HepG2 (cell line): Measurements from ENCODE around the gene MTCH2. TPM values are rescaled to one million over a fixed set of nuclear protein-coding genes. Genes with fewer than 3 reads are reported as not detected.

Source experiments
- CREB1 ChIP-seq, 2 experiments: fragments of 450-650 bp in 1 of 2; IDR thresholded peaks; 2 replicates each; pipeline ENCODE4 v1.6.1; 2016 to 2017; ENCODE audit warnings: control low read depth in 1 of 2, mild to moderate bottlenecking in 1 of 2, missing compliant biosample characterization in 1 of 2, missing genetic modification characterization in 1 of 2
- IRF2 ChIP-seq: IDR thresholded peaks from 2 replicates; pipeline ENCODE4 v1.6.1; 2018; ENCODE audit warnings: missing genetic modification reagents, missing compliant biosample characterization
- KDM5B ChIP-seq: sonication (generic); formaldehyde crosslinking; IDR thresholded peaks from 2 replicates; pipeline ENCODE4 v1.4.0; 2020; ENCODE audit warnings: missing genetic modification reagents, mild to moderate bottlenecking, borderline replicate concordance
- KDM6A ChIP-seq: IDR thresholded peaks from 2 replicates; pipeline ENCODE4 v1.6.1; 2016; ENCODE audit warnings: low read depth
- LCORL ChIP-seq, 2 experiments: fragments of 450-650 bp in 1 of 2; sonication (generic) in 1 of 2; formaldehyde crosslinking in 1 of 2; IDR thresholded peaks; 2 replicates each; pipeline versions ENCODE4 v1.5.0 to v1.6.1; 2017 to 2020; ENCODE audit warnings: antibody characterized with exemption in 1 of 2, missing genetic modification reagents in 1 of 2
- RAD21 ChIP-seq: fragments of 450-650 bp; formaldehyde crosslinking; IDR thresholded peaks from 2 replicates; pipeline ENCODE4 v1.5.0; 2020; ENCODE audit warnings: mild to moderate bottlenecking
- SAP130 ChIP-seq: IDR thresholded peaks from 2 replicates; pipeline ENCODE4 v1.6.1; 2016; ENCODE audit warnings: low read depth
- ZEB1 ChIP-seq: IDR thresholded peaks from 2 replicates; pipeline ENCODE4 v1.6.1; 2012; ENCODE audit warnings: mild to moderate bottlenecking, low read depth, inconsistent platforms; ENCODE audit not compliant: insufficient replicate concordance
- ZNF562 ChIP-seq: sonication (generic); formaldehyde crosslinking; IDR thresholded peaks from 2 replicates; pipeline ENCODE4 v1.8.0; 2022; ENCODE audit warnings: missing genetic modification reagents, borderline replicate concordance
- ZNF766 ChIP-seq: sonication (generic); formaldehyde crosslinking; IDR thresholded peaks from 2 replicates; pipeline ENCODE4 v1.5.0; 2020; ENCODE audit warnings: missing genetic modification reagents, borderline replicate concordance
- polyA plus RNA-seq, 8 experiments: library from polyadenylated mRNA; depleted of rRNA in 3 of 8; stranded (reverse) in 7 of 8; unstranded in 1 of 8; fragments of >200 nt; fragmentation: Illumina TruSeq in 4 of 8; extraction: Trizol in 4 of 8; gene quantifications; 2 replicates each; pipeline versions ENCODE4 v1.2.1 to v1.2.3, GENCODE V29; 2011 to 2016; ENCODE audit warnings: low read depth in 4 of 8, missing spikeins in 1 of 8, mixed read lengths in 1 of 8; ENCODE audit not compliant: insufficient read depth in 1 of 8
- total RNA-seq, 5 experiments: library from RNA; depleted of rRNA; stranded (reverse); fragments of >200 nt; fragmentation: Illumina TruSeq; extraction: Trizol; gene quantifications; 2 replicates each; pipeline ENCODE4 v1.2.3, GENCODE V29; 2016; ENCODE audit warnings: low read depth in 1 of 5
- TF ChIP-seq, protein P1 (sequence below): sonication (generic); formaldehyde crosslinking; IDR thresholded peaks from 2 replicates; pipeline ENCODE4 v1.8.1; 2023; ENCODE audit warnings: mild to moderate bottlenecking, missing genetic modification reagents, borderline replicate concordance
- TF ChIP-seq, protein P2 (sequence below): sonication (generic); formaldehyde crosslinking; IDR thresholded peaks from 2 replicates; pipeline ENCODE4 v1.8.1; 2022; ENCODE audit warnings: low read depth, mild to moderate bottlenecking, missing genetic modification reagents
- TF ChIP-seq, protein P3 (sequence below): sonication (generic); formaldehyde crosslinking; IDR thresholded peaks from 2 replicates; pipeline ENCODE4 v1.4.0; 2020; ENCODE audit warnings: missing genetic modification reagents
- TF ChIP-seq, protein P4 (sequence below): sonication (generic); formaldehyde crosslinking; IDR thresholded peaks from 2 replicates; pipeline ENCODE4 v1.4.0; 2020; ENCODE audit warnings: missing genetic modification reagents; ENCODE audit errors: not compliant biosample characterization
- TF ChIP-seq, protein P5 (sequence below): sonication (generic); formaldehyde crosslinking; IDR thresholded peaks from 2 replicates; pipeline ENCODE4 v1.8.0; 2022; ENCODE audit warnings: low read depth, missing genetic modification reagents
- TF ChIP-seq, protein P6 (sequence below): sonication (generic); formaldehyde crosslinking; conservative IDR thresholded peaks from 2 replicates; pipeline ENCODE4 v1.8.0; 2022; ENCODE audit warnings: low read depth, missing genetic modification reagents

MTCH2 gene
- total and polyA plus RNA-seq, 2 of the 13 experiments (the other 11 are each of a cell fraction or from before 2014, with no cell fraction given) = 112 to 272 TPM

DNA sequence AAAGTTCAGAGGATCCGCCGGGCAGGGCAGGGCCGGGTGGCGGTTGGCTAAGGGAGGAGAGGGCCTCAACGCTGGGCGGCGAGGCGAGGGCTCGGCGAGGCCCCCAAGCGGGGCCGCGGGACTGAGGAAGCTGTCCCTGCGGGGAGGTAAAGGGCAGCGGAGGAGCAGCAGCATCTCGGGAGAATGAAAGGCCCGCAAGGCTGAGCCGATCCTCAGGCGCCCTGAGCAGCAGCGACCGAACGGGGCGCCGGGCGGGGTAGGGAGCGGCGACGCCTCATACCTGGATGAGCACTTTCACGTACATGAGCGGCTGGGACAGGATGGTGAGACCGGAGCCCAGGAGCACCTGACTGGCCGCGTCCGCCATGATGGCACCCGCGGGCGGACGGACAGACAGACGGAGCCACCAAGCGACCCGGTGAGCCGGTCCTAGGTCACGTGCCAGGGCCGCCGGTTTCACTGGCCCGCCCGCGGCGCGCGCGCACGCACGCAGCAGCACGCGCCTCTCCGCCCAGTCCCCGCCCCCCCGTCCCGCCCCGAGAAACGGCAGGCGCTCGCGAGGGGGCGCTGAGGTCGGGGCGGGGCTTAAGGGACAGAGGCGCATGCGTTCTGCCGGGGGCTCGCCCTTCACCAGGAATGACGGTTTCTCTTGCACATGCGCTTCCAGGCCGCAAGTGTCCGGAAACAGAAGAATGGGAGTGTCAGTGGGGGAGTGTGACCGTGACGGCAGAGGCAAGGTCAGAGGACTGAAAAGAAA is at the start of gene MTCH2 (continued):
- 0 out of 2 replicates have a peak, but pooled peaks have one; percentile 17 for TF ChIP-seq IRF2 (CRISPR knock-in tag)
- TF ChIP-seq, protein P1, sequence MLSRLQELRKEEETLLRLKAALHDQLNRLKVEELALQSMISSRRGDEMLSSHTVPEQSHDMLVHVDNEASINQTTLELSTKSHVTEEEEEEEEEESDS = 0 out of 2 replicates have a peak, but pooled peaks have one; percentile 63
- TF ChIP-seq, protein P2, sequence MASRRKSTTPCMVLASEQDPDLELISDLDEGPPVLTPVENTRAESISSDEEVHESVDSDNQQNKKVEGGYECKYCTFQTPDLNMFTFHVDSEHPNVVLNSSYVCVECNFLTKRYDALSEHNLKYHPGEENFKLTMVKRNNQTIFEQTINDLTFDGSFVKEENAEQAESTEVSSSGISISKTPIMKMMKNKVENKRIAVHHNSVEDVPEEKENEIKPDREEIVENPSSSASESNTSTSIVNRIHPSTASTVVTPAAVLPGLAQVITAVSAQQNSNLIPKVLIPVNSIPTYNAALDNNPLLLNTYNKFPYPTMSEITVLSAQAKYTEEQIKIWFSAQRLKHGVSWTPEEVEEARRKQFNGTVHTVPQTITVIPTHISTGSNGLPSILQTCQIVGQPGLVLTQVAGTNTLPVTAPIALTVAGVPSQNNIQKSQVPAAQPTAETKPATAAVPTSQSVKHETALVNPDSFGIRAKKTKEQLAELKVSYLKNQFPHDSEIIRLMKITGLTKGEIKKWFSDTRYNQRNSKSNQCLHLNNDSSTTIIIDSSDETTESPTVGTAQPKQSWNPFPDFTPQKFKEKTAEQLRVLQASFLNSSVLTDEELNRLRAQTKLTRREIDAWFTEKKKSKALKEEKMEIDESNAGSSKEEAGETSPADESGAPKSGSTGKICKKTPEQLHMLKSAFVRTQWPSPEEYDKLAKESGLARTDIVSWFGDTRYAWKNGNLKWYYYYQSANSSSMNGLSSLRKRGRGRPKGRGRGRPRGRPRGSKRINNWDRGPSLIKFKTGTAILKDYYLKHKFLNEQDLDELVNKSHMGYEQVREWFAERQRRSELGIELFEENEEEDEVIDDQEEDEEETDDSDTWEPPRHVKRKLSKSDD (CRISPR knock-in tag) = no peak
- TF ChIP-seq, protein P3, sequence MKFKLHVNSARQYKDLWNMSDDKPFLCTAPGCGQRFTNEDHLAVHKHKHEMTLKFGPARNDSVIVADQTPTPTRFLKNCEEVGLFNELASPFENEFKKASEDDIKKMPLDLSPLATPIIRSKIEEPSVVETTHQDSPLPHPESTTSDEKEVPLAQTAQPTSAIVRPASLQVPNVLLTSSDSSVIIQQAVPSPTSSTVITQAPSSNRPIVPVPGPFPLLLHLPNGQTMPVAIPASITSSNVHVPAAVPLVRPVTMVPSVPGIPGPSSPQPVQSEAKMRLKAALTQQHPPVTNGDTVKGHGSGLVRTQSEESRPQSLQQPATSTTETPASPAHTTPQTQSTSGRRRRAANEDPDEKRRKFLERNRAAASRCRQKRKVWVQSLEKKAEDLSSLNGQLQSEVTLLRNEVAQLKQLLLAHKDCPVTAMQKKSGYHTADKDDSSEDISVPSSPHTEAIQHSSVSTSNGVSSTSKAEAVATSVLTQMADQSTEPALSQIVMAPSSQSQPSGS (CRISPR knock-in tag) = peak; percentile 57; the same call in 1 of the 2 replicates
- TF ChIP-seq ZNF766 (CRISPR knock-in tag) = peak; percentile 89; the same call in 1 of the 2 replicates
- TF ChIP-seq, protein P4, sequence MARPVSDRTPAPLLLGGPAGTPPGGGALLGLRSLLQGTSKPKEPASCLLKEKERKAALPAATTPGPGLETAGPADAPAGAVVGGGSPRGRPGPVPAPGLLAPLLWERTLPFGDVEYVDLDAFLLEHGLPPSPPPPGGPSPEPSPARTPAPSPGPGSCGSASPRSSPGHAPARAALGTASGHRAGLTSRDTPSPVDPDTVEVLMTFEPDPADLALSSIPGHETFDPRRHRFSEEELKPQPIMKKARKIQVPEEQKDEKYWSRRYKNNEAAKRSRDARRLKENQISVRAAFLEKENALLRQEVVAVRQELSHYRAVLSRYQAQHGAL (CRISPR knock-in tag) = peak; percentile 48
- TF ChIP-seq, protein P5, sequence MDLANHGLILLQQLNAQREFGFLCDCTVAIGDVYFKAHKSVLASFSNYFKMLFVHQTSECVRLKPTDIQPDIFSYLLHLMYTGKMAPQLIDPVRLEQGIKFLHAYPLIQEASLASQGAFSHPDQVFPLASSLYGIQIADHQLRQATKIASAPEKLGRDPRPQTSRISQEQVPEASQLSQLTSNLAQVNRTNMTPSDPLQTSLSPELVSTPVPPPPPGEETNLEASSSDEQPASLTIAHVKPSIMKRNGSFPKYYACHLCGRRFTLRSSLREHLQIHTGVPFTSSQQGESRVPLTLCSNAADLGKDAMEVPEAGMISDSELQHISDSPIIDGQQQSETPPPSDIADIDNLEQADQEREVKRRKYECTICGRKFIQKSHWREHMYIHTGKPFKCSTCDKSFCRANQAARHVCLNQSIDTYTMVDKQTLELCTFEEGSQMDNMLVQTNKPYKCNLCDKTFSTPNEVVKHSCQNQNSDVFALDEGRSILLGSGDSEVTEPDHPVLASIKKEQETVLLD (CRISPR knock-in tag) = peak; percentile 79; the same call in 1 of the 2 replicates
- no peak for TF ChIP-seq LCORL (IDR thresholded peaks at IDR 0.05)
- TF ChIP-seq LCORL (CRISPR knock-in tag; IDR thresholded peaks at IDR 0.05) = peak; percentile 70
- TF ChIP-seq KDM6A (CRISPR knock-in tag) = peak; percentile 10; the same call in 1 of the 2 replicates
- TF ChIP-seq RAD21 (CRISPR knock-in tag) = peak; percentile 55
- TF ChIP-seq, protein P6, sequence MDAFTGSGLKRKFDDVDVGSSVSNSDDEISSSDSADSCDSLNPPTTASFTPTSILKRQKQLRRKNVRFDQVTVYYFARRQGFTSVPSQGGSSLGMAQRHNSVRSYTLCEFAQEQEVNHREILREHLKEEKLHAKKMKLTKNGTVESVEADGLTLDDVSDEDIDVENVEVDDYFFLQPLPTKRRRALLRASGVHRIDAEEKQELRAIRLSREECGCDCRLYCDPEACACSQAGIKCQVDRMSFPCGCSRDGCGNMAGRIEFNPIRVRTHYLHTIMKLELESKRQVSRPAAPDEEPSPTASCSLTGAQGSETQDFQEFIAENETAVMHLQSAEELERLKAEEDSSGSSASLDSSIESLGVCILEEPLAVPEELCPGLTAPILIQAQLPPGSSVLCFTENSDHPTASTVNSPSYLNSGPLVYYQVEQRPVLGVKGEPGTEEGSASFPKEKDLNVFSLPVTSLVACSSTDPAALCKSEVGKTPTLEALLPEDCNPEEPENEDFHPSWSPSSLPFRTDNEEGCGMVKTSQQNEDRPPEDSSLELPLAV (CRISPR knock-in tag) = no peak
- TF ChIP-seq ZEB1 = no peak
- TF ChIP-seq CREB1 (IDR thresholded peaks at IDR 0.05) = peak; percentile 64
- TF ChIP-seq CREB1 (CRISPR knock-in tag; IDR thresholded peaks at IDR 0.05) = no peak
- peak; percentile 96 for TF ChIP-seq KDM5B (CRISPR knock-in tag)
- TF ChIP-seq SAP130 (CRISPR knock-in tag) = peak; percentile 95
- no peak for TF ChIP-seq ZNF562 (CRISPR knock-in tag)
